ENCODE measurements around the gene PPIG. TPM values are rescaled to one million over a fixed set of nuclear protein-coding genes. Genes with fewer than 3 reads are reported as not detected.

PPIG gene
- total and polyA plus RNA-seq, 7 experiments from 2014 or later = 50.6 to 104 (median 73.7) TPM

DNA sequence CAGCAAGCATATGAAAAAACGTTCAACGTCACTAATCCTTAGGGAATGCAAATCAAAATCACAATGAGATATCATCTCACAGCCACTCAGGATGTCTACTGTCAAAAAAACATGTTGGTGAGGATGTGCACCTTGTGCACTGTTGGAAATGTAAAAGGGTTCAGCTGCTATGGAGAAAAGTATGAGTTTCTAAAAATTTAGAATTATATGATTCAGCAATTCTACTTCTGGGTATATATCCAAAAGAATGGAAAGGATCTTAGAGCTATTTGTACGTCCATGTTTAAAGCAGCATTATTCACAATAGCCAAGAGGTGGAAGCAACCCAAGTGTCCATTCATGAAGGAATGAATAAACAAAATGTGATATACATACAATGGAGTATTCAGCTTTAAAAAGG, 60.0 kb downstream of the PPIG start:
- POLR2A ChIA-PET = no interaction called here
- Histone ChIP-seq H3K4me1 (ENCODE audit: control insufficient read depth in 2 of 2, insufficient read depth in 2 of 2, low read length in 2 of 2) (no peaks in the 10 kb centered on the region), H3K36me3 (ENCODE audit: control insufficient read depth in 2 of 3, insufficient read depth in 3 of 3, low read length in 3 of 3) (peaks cover 0 to 4% (median 0%) of the 10 kb centered on the region in 3 experiments), H3K27me3 (ENCODE audit: control insufficient read depth in 2 of 2, insufficient read depth in 2 of 2, low read length in 2 of 2) (no peaks in the 10 kb centered on the region), H3K27ac (ENCODE audit: low read depth, low read length) (no peak overlapping the region), H3K9me3 (ENCODE audit: control insufficient read depth in 2 of 3, low read length in 3 of 3) (no peaks in the 10 kb centered on the region), H3K4me3 (ENCODE audit: low read length) (no peak overlapping the region)
- DNase-seq (no peak), ATAC-seq (no peak)
- H3K27me3 Mint-ChIP-seq = peaks cover 0 to 20% (median 0%) of the 10 kb centered on the region in 5 donors
- H3K36me3 Mint-ChIP-seq = peaks cover 0 to 13% (median 6%) of the 10 kb centered on the region in 5 donors
- no peak overlapping the region for H3K27ac Mint-ChIP-seq
- intact Hi-C loops (cut with micrococcal nuclease) = loop anchor here in 1 of 2 donors (5.0 kb wide), 1 partner anchor 52 kb away; no protein-coding TSS in a partner anchor
- CTCF ChIA-PET = interaction anchor here (0.6 kb wide), 2 partner anchors 39 to 117 kb away, joined by 3 read pairs; no protein-coding TSS in a partner anchor
- peaks cover 0 to 16% (median 4%) of the 10 kb centered on the region in 11 donors for H3K9me3 Mint-ChIP-seq
- no peak overlapping the region for H3K4me3 Mint-ChIP-seq
- no peaks in the 10 kb centered on the region for H3K4me1 Mint-ChIP-seq

DNA sequence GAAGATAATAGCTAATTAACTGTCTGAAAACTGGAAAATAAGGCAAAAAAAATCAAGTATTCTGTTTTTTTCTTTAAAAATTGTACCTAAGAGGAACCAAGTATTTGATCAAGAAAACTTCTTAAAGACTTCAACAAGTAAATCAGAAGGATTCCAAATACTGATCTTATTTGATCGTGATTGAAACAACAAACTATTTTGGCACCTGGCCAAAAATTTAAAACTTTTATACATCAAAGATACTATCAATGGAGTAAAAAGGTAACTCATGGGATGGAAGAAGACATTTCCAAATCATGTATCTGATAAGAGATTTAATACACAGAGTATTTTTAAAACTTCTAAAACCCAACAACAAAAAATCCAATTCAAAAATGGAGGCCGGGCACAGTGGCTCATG, 63.3 kb downstream of the PPIG start:
- ChIA-PET POLR2A (no interaction called here), CTCF (no interaction called here)
- DNase-seq (no peak), ATAC-seq (no peak)
- H3K36me3 Mint-ChIP-seq = no peaks in the 10 kb centered on the region
- H3K36me3 ChIP-seq (ENCODE audit: control insufficient read depth in 2 of 3, insufficient read depth in 3 of 3, low read length in 3 of 3) = no peaks in the 10 kb centered on the region
- no peak overlapping the region for H3K27ac Mint-ChIP-seq
- no peaks in the 10 kb centered on the region for H3K27me3 ChIP-seq (ENCODE audit: control insufficient read depth in 2 of 2, insufficient read depth in 2 of 2, low read length in 2 of 2)
- no peak overlapping the region for H3K4me3 ChIP-seq (ENCODE audit: low read length)
- H3K4me3 Mint-ChIP-seq = no peak overlapping the region
- peaks cover 8 to 32% (median 9%) of the 10 kb centered on the region in 5 donors for H3K27me3 Mint-ChIP-seq
- intact Hi-C loops (cut with micrococcal nuclease) = no loop called here
- H3K27ac ChIP-seq (ENCODE audit: low read depth, low read length) = no peak overlapping the region
- H3K4me1 Mint-ChIP-seq = no peaks in the 10 kb centered on the region
- H3K4me1 ChIP-seq (ENCODE audit: control insufficient read depth in 2 of 2, insufficient read depth in 2 of 2, low read length in 2 of 2) = no peaks in the 10 kb centered on the region
- H3K9me3 Mint-ChIP-seq = peaks cover 0 to 16% (median 2%) of the 10 kb centered on the region in 11 donors
- H3K9me3 ChIP-seq (ENCODE audit: control insufficient read depth in 2 of 3, low read length in 3 of 3) = no peaks in the 10 kb centered on the region

DNA sequence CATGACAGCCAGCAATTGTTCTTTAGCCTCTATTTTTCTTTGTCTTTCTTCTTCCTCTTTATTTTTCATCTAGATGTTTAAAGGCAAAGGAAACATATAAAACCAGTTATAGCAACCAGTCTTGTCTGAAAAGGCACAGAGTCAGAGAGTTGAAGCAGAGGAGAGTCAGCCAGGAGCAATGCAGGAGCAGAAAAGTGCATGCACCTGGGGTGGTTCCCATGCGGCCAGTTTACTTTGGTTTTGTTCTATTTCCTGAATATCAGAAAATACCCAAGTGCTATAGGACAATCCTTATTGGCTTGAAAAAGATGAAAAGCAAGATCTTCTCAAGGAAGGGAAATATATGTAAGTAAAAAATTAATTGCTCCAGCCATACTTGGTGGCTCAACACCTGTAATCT, 65.1 kb downstream of the PPIG start:
- Mint-ChIP-seq H3K9me3 (peaks cover 0 to 10% (median under 1%) of the 10 kb centered on the region in 11 donors), H3K4me1 (no peaks in the 10 kb centered on the region), H3K27me3 (peaks cover 22 to 38% (median 23%) of the 10 kb centered on the region in 5 donors), H3K36me3 (no peaks in the 10 kb centered on the region), H3K27ac (no peak overlapping the region), H3K4me3 (no peak overlapping the region)
- H3K27me3 ChIP-seq (ENCODE audit: control insufficient read depth in 2 of 2, insufficient read depth in 2 of 2, low read length in 2 of 2) = peaks cover 0 to 5% of the 10 kb centered on the region in 2 donors
- ATAC-seq (no peak), DNase-seq (no peak)
- ChIA-PET POLR2A (no interaction called here), CTCF (no interaction called here)
- H3K36me3 ChIP-seq (ENCODE audit: control insufficient read depth in 2 of 3, insufficient read depth in 3 of 3, low read length in 3 of 3) = no peaks in the 10 kb centered on the region
- H3K27ac ChIP-seq (ENCODE audit: low read depth, low read length) = no peak overlapping the region
- H3K4me3 ChIP-seq (ENCODE audit: low read length) = no peak overlapping the region
- H3K9me3 ChIP-seq (ENCODE audit: control insufficient read depth in 2 of 3, low read length in 3 of 3) = no peaks in the 10 kb centered on the region
- intact Hi-C loops (cut with micrococcal nuclease) = no loop called here
- no peaks in the 10 kb centered on the region for H3K4me1 ChIP-seq (ENCODE audit: control insufficient read depth in 2 of 2, insufficient read depth in 2 of 2, low read length in 2 of 2)

DNA sequence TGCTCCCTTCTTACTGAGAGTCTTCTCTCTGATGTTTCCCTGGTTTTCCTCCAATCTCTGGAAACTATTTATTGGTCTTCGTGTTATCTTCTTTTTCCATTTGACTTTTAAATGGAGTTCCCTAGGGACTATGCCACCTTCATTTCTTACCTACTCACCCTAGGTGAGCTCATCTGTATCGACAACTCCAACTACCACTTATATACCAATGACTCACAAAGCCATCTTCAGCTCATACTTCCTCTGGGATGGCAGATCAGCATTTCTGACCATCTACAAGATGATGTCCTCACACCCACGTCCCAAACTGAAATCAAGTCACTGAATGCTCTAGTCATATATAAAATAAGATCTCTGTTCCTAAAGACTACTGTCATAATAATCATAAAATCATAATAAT, 69.5 kb downstream of the PPIG start:
- Histone ChIP-seq H3K36me3 (ENCODE audit: control insufficient read depth in 2 of 3, insufficient read depth in 3 of 3, low read length in 3 of 3) (no peaks in the 10 kb centered on the region), H3K9me3 (ENCODE audit: control insufficient read depth in 2 of 3, low read length in 3 of 3) (no peaks in the 10 kb centered on the region), H3K4me3 (ENCODE audit: low read length) (no peak overlapping the region), H3K4me1 (ENCODE audit: control insufficient read depth in 2 of 2, insufficient read depth in 2 of 2, low read length in 2 of 2) (no peaks in the 10 kb centered on the region), H3K27ac (ENCODE audit: low read depth, low read length) (no peak overlapping the region), H3K27me3 (ENCODE audit: control insufficient read depth in 2 of 2, insufficient read depth in 2 of 2, low read length in 2 of 2) (peaks cover 0 to 6% of the 10 kb centered on the region in 2 donors)
- ATAC-seq = no peak
- Mint-ChIP-seq H3K4me1 (peaks cover 0 to 2% (median 0%) of the 10 kb centered on the region in 7 donors), H3K36me3 (no peaks in the 10 kb centered on the region), H3K9me3 (no peaks in the 10 kb centered on the region), H3K27me3 (peaks cover 23 to 41% (median 34%) of the 10 kb centered on the region in 5 donors), H3K27ac (no peak overlapping the region), H3K4me3 (no peak overlapping the region)
- DNase-seq = no peak
- intact Hi-C loops (cut with micrococcal nuclease) = no loop called here
- ChIA-PET POLR2A (no interaction called here), CTCF (no interaction called here)

DNA sequence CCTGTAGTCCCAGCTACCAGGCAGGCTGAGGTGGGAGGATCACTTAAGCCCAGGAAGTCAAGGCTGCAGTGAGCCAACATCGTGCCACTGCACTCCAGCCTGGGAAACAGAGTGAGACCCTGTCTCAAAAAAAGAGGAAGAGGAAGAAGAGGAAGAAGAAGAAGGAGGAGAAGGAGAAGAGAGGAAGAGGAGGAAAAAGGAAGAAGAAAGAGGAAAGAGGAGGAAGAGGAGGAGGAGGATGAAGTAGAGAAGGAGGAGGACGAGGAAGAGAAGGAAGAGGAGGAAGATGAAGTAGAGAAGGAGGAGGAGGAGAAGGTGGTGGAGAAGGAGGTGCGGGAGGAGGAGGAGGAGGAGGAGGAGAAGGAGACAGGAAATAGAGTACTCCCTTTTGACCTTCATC, 72.0 kb downstream of the PPIG start:
- Histone ChIP-seq H3K36me3 (ENCODE audit: control insufficient read depth in 2 of 3, insufficient read depth in 3 of 3, low read length in 3 of 3) (no peaks in the 10 kb centered on the region), H3K4me1 (ENCODE audit: control insufficient read depth in 2 of 2, insufficient read depth in 2 of 2, low read length in 2 of 2) (no peaks in the 10 kb centered on the region), H3K4me3 (ENCODE audit: low read length) (no peak overlapping the region), H3K27ac (ENCODE audit: low read depth, low read length) (no peak overlapping the region), H3K9me3 (ENCODE audit: control insufficient read depth in 2 of 3, low read length in 3 of 3) (no peaks in the 10 kb centered on the region), H3K27me3 (ENCODE audit: control insufficient read depth in 2 of 2, insufficient read depth in 2 of 2, low read length in 2 of 2) (peaks cover 0 to 6% of the 10 kb centered on the region in 2 donors)
- Mint-ChIP-seq H3K9me3 (peaks cover 0 to 2% (median 0%) of the 10 kb centered on the region in 11 donors), H3K27ac (no peak overlapping the region), H3K4me3 (no peak overlapping the region), H3K27me3 (peaks cover 23 to 38% (median 30%) of the 10 kb centered on the region in 5 donors), H3K4me1 (peaks cover 0 to 4% (median 0%) of the 10 kb centered on the region in 7 donors), H3K36me3 (no peaks in the 10 kb centered on the region)
- ChIA-PET POLR2A (no interaction called here), CTCF (no interaction called here)
- no peak for DNase-seq
- intact Hi-C loops (cut with micrococcal nuclease) = no loop called here
- ATAC-seq = no peak

DNA sequence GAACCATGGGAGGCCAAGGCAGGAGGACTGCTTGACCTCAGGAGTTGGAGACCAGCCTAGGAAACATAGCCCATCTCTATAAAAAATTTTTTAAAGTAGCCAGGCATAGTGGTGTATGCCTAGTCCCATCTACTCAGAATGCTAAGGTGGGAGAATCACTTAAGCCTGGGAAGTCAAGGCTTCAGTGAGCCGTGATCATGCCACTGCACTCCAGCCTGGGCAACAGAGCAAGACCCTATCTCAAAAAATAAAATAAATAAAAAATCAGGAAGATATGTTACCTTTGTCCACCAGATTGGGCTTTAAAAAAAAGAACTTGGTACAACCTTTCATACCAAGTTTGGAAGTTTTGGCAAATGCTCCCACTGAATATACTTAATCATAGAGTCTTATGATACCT, 74.7 kb downstream of the PPIG start:
- intact Hi-C loops (cut with micrococcal nuclease) = no loop called here
- Mint-ChIP-seq H3K27ac (no peak overlapping the region), H3K9me3 (peaks cover 0 to 2% (median 0%) of the 10 kb centered on the region in 11 donors), H3K36me3 (no peaks in the 10 kb centered on the region), H3K4me1 (peaks cover 0 to 4% (median 0%) of the 10 kb centered on the region in 7 donors), H3K27me3 (peaks cover 4 to 27% (median 18%) of the 10 kb centered on the region in 5 donors), H3K4me3 (no peak overlapping the region)
- H3K9me3 ChIP-seq (ENCODE audit: control insufficient read depth in 2 of 3, low read length in 3 of 3) = no peaks in the 10 kb centered on the region
- ChIA-PET CTCF (no interaction called here), POLR2A (no interaction called here)
- H3K4me1 ChIP-seq (ENCODE audit: control insufficient read depth in 2 of 2, insufficient read depth in 2 of 2, low read length in 2 of 2) = no peaks in the 10 kb centered on the region
- ATAC-seq = no peak
- no peak overlapping the region for H3K27ac ChIP-seq (ENCODE audit: low read depth, low read length)
- DNase-seq = no peak
- H3K4me3 ChIP-seq (ENCODE audit: low read length) = no peak overlapping the region
- H3K27me3 ChIP-seq (ENCODE audit: control insufficient read depth in 2 of 2, insufficient read depth in 2 of 2, low read length in 2 of 2) = peaks cover 0 to 3% of the 10 kb centered on the region in 2 donors
- no peaks in the 10 kb centered on the region for H3K36me3 ChIP-seq (ENCODE audit: control insufficient read depth in 2 of 3, insufficient read depth in 3 of 3, low read length in 3 of 3)

DNA sequence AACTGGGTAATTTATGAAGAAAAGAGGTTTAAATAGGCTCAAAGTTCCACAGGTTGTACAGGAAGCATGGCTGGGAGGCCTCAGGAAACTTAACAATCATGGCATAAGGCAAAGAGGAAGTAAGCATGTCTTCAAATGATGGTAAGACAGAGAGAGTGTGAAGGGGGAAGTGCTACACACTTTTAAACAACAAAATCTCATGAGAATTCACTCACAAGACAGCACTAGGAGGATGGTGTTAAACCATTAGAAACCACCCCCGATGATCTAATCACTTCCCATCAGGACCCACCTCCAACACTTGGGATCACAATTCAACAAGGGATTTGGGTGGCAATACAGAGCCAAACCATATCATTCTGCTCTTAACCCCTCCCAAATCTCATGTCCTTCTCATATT, 75.2 kb downstream of the PPIG start:
- peaks cover 0 to 4% (median 0%) of the 10 kb centered on the region in 7 donors for H3K4me1 Mint-ChIP-seq
- H3K27me3 Mint-ChIP-seq = peaks cover under 1 to 24% (median 14%) of the 10 kb centered on the region in 5 donors
- H3K36me3 Mint-ChIP-seq = no peaks in the 10 kb centered on the region
- H3K27ac ChIP-seq (ENCODE audit: low read depth, low read length) = no peak overlapping the region
- peaks cover 0 to 2% (median 0%) of the 10 kb centered on the region in 11 donors for H3K9me3 Mint-ChIP-seq
- no peak overlapping the region for H3K4me3 Mint-ChIP-seq
- no peak overlapping the region for H3K4me3 ChIP-seq (ENCODE audit: low read length)
- intact Hi-C loops (cut with micrococcal nuclease) = no loop called here
- H3K4me1 ChIP-seq (ENCODE audit: control insufficient read depth in 2 of 2, insufficient read depth in 2 of 2, low read length in 2 of 2) = no peaks in the 10 kb centered on the region
- ChIA-PET CTCF (no interaction called here), POLR2A (no interaction called here)
- no peaks in the 10 kb centered on the region for H3K9me3 ChIP-seq (ENCODE audit: control insufficient read depth in 2 of 3, low read length in 3 of 3)
- DNase-seq (no peak), ATAC-seq (no peak)
- peaks cover 0 to under 1% of the 10 kb centered on the region in 2 donors for H3K27me3 ChIP-seq (ENCODE audit: control insufficient read depth in 2 of 2, insufficient read depth in 2 of 2, low read length in 2 of 2)
- no peaks in the 10 kb centered on the region for H3K36me3 ChIP-seq (ENCODE audit: control insufficient read depth in 2 of 3, insufficient read depth in 3 of 3, low read length in 3 of 3)
- H3K27ac Mint-ChIP-seq = no peak overlapping the region

Data from naive thymus-derived CD4-positive, alpha-beta T cell (primary cell).